HG03097 (cell line): ENCODE measurements around the gene HOMEZ.
A peak's percentile ranks its signal among the peaks of the same experiment; 100 is the strongest.

ENCODE experiments used
- ATAC-seq: cut with Tn5 transposase; IDR thresholded peaks from one replicate; pipeline ENCODE4 v1.9.1; 2021; ENCODE audit not compliant: unreplicated experiment, low FRiP score

The HOMEZ gene

GRCh38 chr14:23308721-23309445 is 23.0 kb upstream of the HOMEZ start:
- ATAC-seq = no peak

GRCh38 chr14:23307687-23308644 is 22.0 kb upstream of the HOMEZ start:
- ATAC-seq = no peak

- no peak for ATAC-seq
Measured at GRCh38 chr14:23307146-23307530, 21.2 kb upstream of the HOMEZ start.

GRCh38 chr14:23306412-23307145 is 20.6 kb upstream of the HOMEZ start, which contains the start of gene BCL2L2:
Gene BCL2L2 (plus strand): TSS chr14:23306833. CDS start chr14:23307768, 935 bp downstream.
- no peak for ATAC-seq

GRCh38 chr14:23302290-23303225 is 16.6 kb upstream of the HOMEZ start, which contains the start of gene PPP1R3E:
Gene PPP1R3E (minus strand): TSS chr14:23302859. CDS start chr14:23302576, 283 bp downstream.
- ATAC-seq = peak; percentile 29

GRCh38 chr14:23301969-23302289 is 16.0 kb upstream of the HOMEZ start:
- peak; percentile 12 for ATAC-seq

- peak; percentile 80 for ATAC-seq
Measured at GRCh38 chr14:23301288-23301968, 15.5 kb upstream of the HOMEZ start.

- ATAC-seq = no peak
Measured at GRCh38 chr14:23300687-23301223, 14.8 kb upstream of the HOMEZ start.

GRCh38 chr14:23299986-23300686 is 14.2 kb upstream of the HOMEZ start:
- no peak for ATAC-seq

GRCh38 chr14:23299211-23299957 is 13.5 kb upstream of the HOMEZ start:
- ATAC-seq = no peak

GRCh38 chr14:23297611-23298277 is 11.8 kb upstream of the HOMEZ start:
- no peak for ATAC-seq

- ATAC-seq = no peak
Measured at GRCh38 chr14:23297096-23297495, 11.2 kb upstream of the HOMEZ start.

GRCh38 chr14:23296012-23296777 is 10.3 kb upstream of the HOMEZ start:
- no peak for ATAC-seq

GRCh38 chr14:23294734-23295561 is 9.0 kb upstream of the HOMEZ start:
- no peak for ATAC-seq

GRCh38 chr14:23286902-23287479 is 1.1 kb upstream of the HOMEZ start:
- ATAC-seq = no peak
